ENCODE measurements around the gene EPRS1. TPM values are rescaled to one million over a fixed set of nuclear protein-coding genes. Genes with fewer than 3 reads are reported as not detected.

Gene EPRS1
- total RNA-seq, 1 experiment from 2014 or later, result 121 TPM

- H2BK20ac ChIP-seq (ENCODE audit: low read depth, low read length, poor library complexity, severe bottlenecking), result no peak overlapping the region
These were observed 2.7 kb downstream of the EPRS1 start for GRCh38 chr1:220043646-220044045.

More at GRCh38 chr1:220043646-220044045, 2.7 kb downstream of the EPRS1 start:
- Histone ChIP-seq H3K27me3 (ENCODE audit: insufficient read depth, low read length) (no peaks in the 10 kb centered on the region), H4K20me1 (ENCODE audit: control insufficient read depth, insufficient read depth, insufficient read length) (no peaks in the 10 kb centered on the region), H3K14ac (ENCODE audit: insufficient read depth, low read length) (no peak overlapping the region), H3K4me1 (ENCODE audit: insufficient read depth, low read length) (no peaks in the 10 kb centered on the region), H3K23ac (ENCODE audit: insufficient read length, low read depth, low read length) (no peak overlapping the region), H2BK120ac (ENCODE audit: low read depth, low read length, poor library complexity, severe bottlenecking) (no peak overlapping the region), H3T11ph (ENCODE audit: low read length) (no peak overlapping the region), H3K79me1 (ENCODE audit: insufficient read depth, low read depth, low read length, poor library complexity, severe bottlenecking) (peaks cover 3% of the 10 kb centered on the region), H2BK15ac (ENCODE audit: low read depth, low read length) (no peak overlapping the region), H3K27ac (ENCODE audit: insufficient read length, low read depth, low read length) (no peak overlapping the region), H2BK5ac (ENCODE audit: insufficient read length, low read length) (no peak overlapping the region), H2BK12ac (ENCODE audit: insufficient read length, low read depth, low read length) (no peak overlapping the region), H3K79me2 (ENCODE audit: insufficient read depth, low read length) (peaks cover 14% of the 10 kb centered on the region; the same call in 1 of the 2 replicates), H4K5ac (ENCODE audit: insufficient read length, low read depth, low read length) (no peak overlapping the region), H3K4ac (ENCODE audit: low read depth, low read length) (no peak overlapping the region), H4K8ac (replicated peaks; ENCODE audit: insufficient read length, low read depth, low read length) (no peak overlapping the region), H4K91ac (ENCODE audit: insufficient read length, low read depth, low read length) (no peak overlapping the region), H3K56ac (ENCODE audit: insufficient read length, low read depth, low read length) (no peak overlapping the region), H3K9ac (ENCODE audit: extremely low read depth, insufficient read length, low read length) (no peak overlapping the region), H3K9me3 (ENCODE audit: control insufficient read depth, low read depth, low read length) (no peaks in the 10 kb centered on the region), H2AFZ (ENCODE audit: low read length) (no peak overlapping the region), H2AK5ac (ENCODE audit: insufficient read length, low read length) (no peak overlapping the region), H3K23me2 (ENCODE audit: insufficient read length, low read depth, low read length, poor library complexity, severe bottlenecking) (no peaks in the 10 kb centered on the region), H3K4me2 (ENCODE audit: insufficient read depth, insufficient read length, low read length) (no peak overlapping the region), H3K18ac (ENCODE audit: insufficient read length, low read depth, low read length) (no peak overlapping the region)
- no peaks in the 10 kb centered on the region for H3K9me3 Mint-ChIP-seq
- H3K27me3 Mint-ChIP-seq (ENCODE audit: low read depth), result no peaks in the 10 kb centered on the region
- no peak for TF ChIP-seq CTCF (conservative IDR thresholded peaks at IDR 0.05)
- H3K4me3 Mint-ChIP-seq, result peak overlapping the region in 1 of 2 experiments; percentile 31; a peak in 2 of 5 replicates
- no CpG with 5 or more reads among the region's 2 CpGs for WGBS (ENCODE audit: extremely low coverage, insufficient read length, low lambda C conversion rate)
- H3K27ac Mint-ChIP-seq, result peak overlapping the region in 2 of 3 experiments; percentile 8 to 17; a peak in 1 of 7 replicates
- peaks cover 6 to 26% (median 14%) of the 10 kb centered on the region in 3 experiments; a peak in 6 of 7 replicates for H3K36me3 Mint-ChIP-seq (ENCODE audit: insufficient read depth in 1 of 3, low read depth in 3 of 3)
- H3K4me1 Mint-ChIP-seq, result peaks cover 6 to 11% of the 10 kb centered on the region in 2 experiments; a peak in 3 of 4 replicates
- no peak for DNase-seq

Measured in H9 (cell line).